Nephron (organoid): ENCODE measurements around the gene SYNDIG1.

Source experiments
- H3K27ac Mint-ChIP-seq, 3 experiments: 2 replicates each; pipeline ENCODE4 v1.8.0; 2020; ENCODE audit warnings: mixed read lengths in 3 of 3, mild to moderate bottlenecking in 2 of 3, moderate library complexity in 1 of 3
- H3K27me3 Mint-ChIP-seq: 2 replicates; pipeline ENCODE4 v1.8.0; 2021; ENCODE audit warnings: low read depth, mild to moderate bottlenecking, moderate library complexity, mixed read lengths
- H3K36me3 Mint-ChIP-seq: 2 replicates; pipeline ENCODE4 v1.8.0; 2020; ENCODE audit warnings: low read depth, mixed read lengths
- H3K4me1 Mint-ChIP-seq: 2 replicates; pipeline ENCODE4 v1.8.0; 2020; ENCODE audit warnings: mixed read lengths
- H3K4me3 Mint-ChIP-seq, 3 experiments: 2 replicates each; pipeline ENCODE4 v1.8.0; 2020; ENCODE audit warnings: mild to moderate bottlenecking in 3 of 3, mixed read lengths in 3 of 3, moderate library complexity in 2 of 3
- H3K9me3 Mint-ChIP-seq: 2 replicates; pipeline ENCODE4 v1.8.0; 2020; ENCODE audit warnings: mixed read lengths
- CTCF ChIP-seq, 3 experiments: fragments of 200-600 bp; sonication (generic); IDR thresholded peaks; one replicate each; pipeline ENCODE4 v1.5.0; 2021; ENCODE audit warnings: antibody characterized with exemption in 3 of 3; ENCODE audit not compliant: unreplicated experiment in 3 of 3

SYNDIG1 gene

GRCh38 chr20:24692446-24693200, 223.2 kb downstream of the SYNDIG1 start:
- Mint-ChIP-seq H3K27ac (no peak overlapping the region), H3K4me3 (no peak overlapping the region), H3K4me1 (peaks cover 18% of the 10 kb centered on the region), H3K36me3 (no peaks in the 10 kb centered on the region), H3K27me3 (peaks cover 8% of the 10 kb centered on the region), H3K9me3 (peaks cover 7% of the 10 kb centered on the region)
- TF ChIP-seq CTCF (IDR thresholded peaks at IDR 0.05; ENCODE audit: unreplicated experiment in 3 of 3): no peak

- H3K4me1 Mint-ChIP-seq: peaks cover 18% of the 10 kb centered on the region
- H3K9me3 Mint-ChIP-seq: peaks cover 6% of the 10 kb centered on the region
- peaks cover 8% of the 10 kb centered on the region for H3K27me3 Mint-ChIP-seq
- TF ChIP-seq CTCF (IDR thresholded peaks at IDR 0.05; ENCODE audit: unreplicated experiment in 3 of 3): no peak
- peak overlapping the region; percentile 72 to 89 (median 89) for H3K27ac Mint-ChIP-seq
- H3K4me3 Mint-ChIP-seq: no peak overlapping the region
- H3K36me3 Mint-ChIP-seq: no peaks in the 10 kb centered on the region
These were observed 224.2 kb downstream of the SYNDIG1 start for GRCh38 chr20:24693466-24694156.

GRCh38 chr20:24694157-24694726, 224.8 kb downstream of the SYNDIG1 start:
- peaks cover 18% of the 10 kb centered on the region for H3K4me1 Mint-ChIP-seq
- H3K36me3 Mint-ChIP-seq: no peaks in the 10 kb centered on the region
- no peak for TF ChIP-seq CTCF (IDR thresholded peaks at IDR 0.05; ENCODE audit: unreplicated experiment in 3 of 3)

GRCh38 chr20:24694727-24695528, 225.5 kb downstream of the SYNDIG1 start:
- no peak for TF ChIP-seq CTCF (IDR thresholded peaks at IDR 0.05; ENCODE audit: unreplicated experiment in 3 of 3)
- peaks cover 9% of the 10 kb centered on the region for H3K27me3 Mint-ChIP-seq
- H3K9me3 Mint-ChIP-seq: no peaks in the 10 kb centered on the region
- H3K4me3 Mint-ChIP-seq: peak overlapping the region in 1 of 3 experiments; percentile 33
- no peaks in the 10 kb centered on the region for H3K36me3 Mint-ChIP-seq
- H3K27ac Mint-ChIP-seq: peak overlapping the region; percentile 72 to 89 (median 89)
- peaks cover 18% of the 10 kb centered on the region for H3K4me1 Mint-ChIP-seq

More at GRCh38 chr20:24694157-24694726, 224.8 kb downstream of the SYNDIG1 start:
- peaks cover 8% of the 10 kb centered on the region for H3K27me3 Mint-ChIP-seq
- H3K4me3 Mint-ChIP-seq: no peak overlapping the region
- peaks cover 6% of the 10 kb centered on the region for H3K9me3 Mint-ChIP-seq
- H3K27ac Mint-ChIP-seq: peak overlapping the region; percentile 72 to 89 (median 89)

GRCh38 chr20:24695529-24696225, 226.2 kb downstream of the SYNDIG1 start:
- H3K27me3 Mint-ChIP-seq: peaks cover 14% of the 10 kb centered on the region
- peaks cover 18% of the 10 kb centered on the region for H3K4me1 Mint-ChIP-seq
- H3K4me3 Mint-ChIP-seq: no peak overlapping the region
- H3K27ac Mint-ChIP-seq: peak overlapping the region; percentile 72 to 89 (median 89)
- no peak for TF ChIP-seq CTCF (IDR thresholded peaks at IDR 0.05; ENCODE audit: unreplicated experiment in 3 of 3)
- no peaks in the 10 kb centered on the region for H3K9me3 Mint-ChIP-seq
- H3K36me3 Mint-ChIP-seq: no peaks in the 10 kb centered on the region
